Measurements from ENCODE around the gene ROPN1L. TPM values are rescaled to one million over a fixed set of nuclear protein-coding genes. Genes with fewer than 3 reads are reported as not detected.
"Not testable (repeated sequence)": the region's sequence is repeated elsewhere in the genome, so short reads cannot be mapped to it uniquely, and the experiment has no call there.

Gene ROPN1L
- polyA plus RNA-seq, 1 donor from 2014 or later = 0.52 TPM

GRCh38 chr5:10514572-10514971 is 72.9 kb downstream of the ROPN1L start:
- H2AFZ ChIP-seq (ENCODE audit: low read depth, low read length); H3K4me2 ChIP-seq (ENCODE audit: low read length); H3K27me3 ChIP-seq (ENCODE audit: insufficient read depth, low read depth, low read length); H3F3A ChIP-seq (ENCODE audit: insufficient read depth, low read length, poor library complexity, severe bottlenecking); H3K79me2 ChIP-seq (replicated peaks; ENCODE audit: insufficient read depth, low read length); H3K4me3 ChIP-seq (ENCODE audit: low read length); H3K9me3 ChIP-seq (ENCODE audit: low read length); H4K20me1 ChIP-seq (ENCODE audit: insufficient read depth); H3K9ac ChIP-seq (ENCODE audit: low read length); H3K27ac ChIP-seq (ENCODE audit: low read length); H3K36me3 ChIP-seq (ENCODE audit: insufficient read depth, low read length); H3K9me2 ChIP-seq (ENCODE audit: insufficient read depth, low read length): not testable (repeated sequence)

Small RNAs within 50 kb of the gene (small RNA-seq; reads per million reads assigned to genes)
- gene MIR6131 = 0 reads per million in 3 experiments

Other genes with a start within 250 kb of the ROPN1L start
- gene ATPSCKMT, start 192.0 kb upstream of the ROPN1L start, polyA plus RNA-seq = 69.5 and 72.9 TPM in 2 replicates
- 389 and 455 TPM in 2 replicates for gene CCT5, start 191.6 kb upstream of the ROPN1L start, polyA plus RNA-seq
- 0.58 and 1.1 TPM in 2 replicates for gene CMBL, start 134.0 kb upstream of the ROPN1L start, polyA plus RNA-seq
- 243 and 282 TPM in 2 replicates for gene MARCHF6, start 88.2 kb upstream of the ROPN1L start, polyA plus RNA-seq
- not detected in 2 replicates for gene ANKRD33B, start 122.2 kb downstream of the ROPN1L start, polyA plus RNA-seq